Measurements from ENCODE around the gene CRYBG2. TPM values are rescaled to one million over a fixed set of nuclear protein-coding genes. Genes with fewer than 3 reads are reported as not detected.

CRYBG2 gene
- total and polyA plus RNA-seq, 2 of the 13 experiments (the other 11 are each of a cell fraction or from before 2014, with no cell fraction given): 1.3 to 2.9 TPM

DNA sequence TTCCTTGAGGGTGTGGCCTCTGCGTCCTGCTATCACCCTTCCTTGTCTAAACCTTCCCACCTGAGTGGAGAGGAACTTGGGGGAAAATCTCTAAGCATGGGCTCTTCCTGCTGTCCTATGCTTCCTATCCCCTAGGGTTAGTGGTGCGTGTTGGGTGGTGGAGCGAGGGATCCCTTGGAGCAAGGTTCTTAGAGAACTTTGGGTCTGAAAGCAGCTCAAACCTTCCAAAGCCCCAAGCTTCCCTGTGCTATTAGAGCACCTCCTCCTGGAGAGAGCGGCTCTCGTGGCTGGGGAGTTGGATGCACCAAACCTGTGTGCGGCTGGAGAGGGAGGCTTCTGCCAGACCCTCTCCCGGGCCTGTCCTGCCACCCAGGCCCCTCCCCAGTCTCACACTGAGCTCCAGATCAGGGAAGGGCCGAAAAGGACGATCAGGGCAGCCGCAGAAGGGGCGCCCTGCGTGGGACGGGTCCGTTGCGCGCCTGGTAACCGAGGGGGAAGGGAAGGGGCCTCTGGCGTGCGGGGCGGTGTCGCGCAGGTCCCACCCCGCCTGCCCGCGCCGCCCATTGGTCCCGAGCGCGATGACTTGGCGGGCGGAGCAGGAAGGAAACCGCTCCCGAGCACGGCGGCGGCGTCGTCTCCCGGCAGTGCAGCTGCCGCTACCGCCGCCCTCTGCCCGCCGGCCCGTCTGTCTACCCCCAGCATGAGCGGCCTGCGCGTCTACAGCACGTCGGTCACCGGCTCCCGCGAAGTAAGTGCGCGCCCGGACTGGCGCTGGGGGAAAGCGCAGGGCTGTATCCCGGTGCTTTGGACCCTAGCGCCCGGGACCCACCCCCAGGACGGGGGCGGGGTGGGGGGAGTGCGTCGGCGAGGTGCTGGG is 74.2 kb downstream of the CRYBG2 start, which contains the start of gene SH3BGRL3 (continued):
- TF ChIP-seq, protein P1, sequence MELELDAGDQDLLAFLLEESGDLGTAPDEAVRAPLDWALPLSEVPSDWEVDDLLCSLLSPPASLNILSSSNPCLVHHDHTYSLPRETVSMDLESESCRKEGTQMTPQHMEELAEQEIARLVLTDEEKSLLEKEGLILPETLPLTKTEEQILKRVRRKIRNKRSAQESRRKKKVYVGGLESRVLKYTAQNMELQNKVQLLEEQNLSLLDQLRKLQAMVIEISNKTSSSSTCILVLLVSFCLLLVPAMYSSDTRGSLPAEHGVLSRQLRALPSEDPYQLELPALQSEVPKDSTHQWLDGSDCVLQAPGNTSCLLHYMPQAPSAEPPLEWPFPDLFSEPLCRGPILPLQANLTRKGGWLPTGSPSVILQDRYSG (CRISPR knock-in tag; IDR thresholded peaks at IDR 0.05): no peak
- TF ChIP-seq, protein P2, sequence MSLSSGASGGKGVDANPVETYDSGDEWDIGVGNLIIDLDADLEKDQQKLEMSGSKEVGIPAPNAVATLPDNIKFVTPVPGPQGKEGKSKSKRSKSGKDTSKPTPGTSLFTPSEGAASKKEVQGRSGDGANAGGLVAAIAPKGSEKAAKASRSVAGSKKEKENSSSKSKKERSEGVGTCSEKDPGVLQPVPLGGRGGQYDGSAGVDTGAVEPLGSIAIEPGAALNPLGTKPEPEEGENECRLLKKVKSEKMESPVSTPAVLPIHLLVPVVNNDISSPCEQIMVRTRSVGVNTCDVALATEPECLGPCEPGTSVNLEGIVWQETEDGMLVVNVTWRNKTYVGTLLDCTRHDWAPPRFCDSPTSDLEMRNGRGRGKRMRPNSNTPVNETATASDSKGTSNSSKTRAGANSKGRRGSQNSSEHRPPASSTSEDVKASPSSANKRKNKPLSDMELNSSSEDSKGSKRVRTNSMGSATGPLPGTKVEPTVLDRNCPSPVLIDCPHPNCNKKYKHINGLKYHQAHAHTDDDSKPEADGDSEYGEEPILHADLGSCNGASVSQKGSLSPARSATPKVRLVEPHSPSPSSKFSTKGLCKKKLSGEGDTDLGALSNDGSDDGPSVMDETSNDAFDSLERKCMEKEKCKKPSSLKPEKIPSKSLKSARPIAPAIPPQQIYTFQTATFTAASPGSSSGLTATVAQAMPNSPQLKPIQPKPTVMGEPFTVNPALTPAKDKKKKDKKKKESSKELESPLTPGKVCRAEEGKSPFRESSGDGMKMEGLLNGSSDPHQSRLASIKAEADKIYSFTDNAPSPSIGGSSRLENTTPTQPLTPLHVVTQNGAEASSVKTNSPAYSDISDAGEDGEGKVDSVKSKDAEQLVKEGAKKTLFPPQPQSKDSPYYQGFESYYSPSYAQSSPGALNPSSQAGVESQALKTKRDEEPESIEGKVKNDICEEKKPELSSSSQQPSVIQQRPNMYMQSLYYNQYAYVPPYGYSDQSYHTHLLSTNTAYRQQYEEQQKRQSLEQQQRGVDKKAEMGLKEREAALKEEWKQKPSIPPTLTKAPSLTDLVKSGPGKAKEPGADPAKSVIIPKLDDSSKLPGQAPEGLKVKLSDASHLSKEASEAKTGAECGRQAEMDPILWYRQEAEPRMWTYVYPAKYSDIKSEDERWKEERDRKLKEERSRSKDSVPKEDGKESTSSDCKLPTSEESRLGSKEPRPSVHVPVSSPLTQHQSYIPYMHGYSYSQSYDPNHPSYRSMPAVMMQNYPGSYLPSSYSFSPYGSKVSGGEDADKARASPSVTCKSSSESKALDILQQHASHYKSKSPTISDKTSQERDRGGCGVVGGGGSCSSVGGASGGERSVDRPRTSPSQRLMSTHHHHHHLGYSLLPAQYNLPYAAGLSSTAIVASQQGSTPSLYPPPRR (CRISPR knock-in tag; IDR thresholded peaks at IDR 0.05; ENCODE audit: borderline replicate concordance): peak; percentile 34; the same call in 1 of the 2 replicates
- TF ChIP-seq ZNF782 (CRISPR knock-in tag; IDR thresholded peaks at IDR 0.05; ENCODE audit: borderline replicate concordance) (0 out of 2 replicates have a peak, but pooled peaks have one; percentile 46), ZNF672 (CRISPR knock-in tag; IDR thresholded peaks at IDR 0.05) (no peak), ZNF263 (CRISPR knock-in tag; IDR thresholded peaks at IDR 0.05) (no peak), KDM5A (IDR thresholded peaks at IDR 0.05; ENCODE audit: borderline replicate concordance, low read length) (no peak), HHEX (CRISPR knock-in tag; IDR thresholded peaks at IDR 0.05) (no peak), SOX5 (CRISPR knock-in tag; IDR thresholded peaks at IDR 0.05; ENCODE audit: borderline replicate concordance) (no peak; the same call in 1 of the 2 replicates), XBP1 (CRISPR knock-in tag; IDR thresholded peaks at IDR 0.05) (no peak), ZNF720 (CRISPR knock-in tag; IDR thresholded peaks at IDR 0.05) (no peak), U2AF2 (IDR thresholded peaks at IDR 0.05; ENCODE audit: low read depth, low read length) (no peak)
- TF ChIP-seq, protein P3, sequence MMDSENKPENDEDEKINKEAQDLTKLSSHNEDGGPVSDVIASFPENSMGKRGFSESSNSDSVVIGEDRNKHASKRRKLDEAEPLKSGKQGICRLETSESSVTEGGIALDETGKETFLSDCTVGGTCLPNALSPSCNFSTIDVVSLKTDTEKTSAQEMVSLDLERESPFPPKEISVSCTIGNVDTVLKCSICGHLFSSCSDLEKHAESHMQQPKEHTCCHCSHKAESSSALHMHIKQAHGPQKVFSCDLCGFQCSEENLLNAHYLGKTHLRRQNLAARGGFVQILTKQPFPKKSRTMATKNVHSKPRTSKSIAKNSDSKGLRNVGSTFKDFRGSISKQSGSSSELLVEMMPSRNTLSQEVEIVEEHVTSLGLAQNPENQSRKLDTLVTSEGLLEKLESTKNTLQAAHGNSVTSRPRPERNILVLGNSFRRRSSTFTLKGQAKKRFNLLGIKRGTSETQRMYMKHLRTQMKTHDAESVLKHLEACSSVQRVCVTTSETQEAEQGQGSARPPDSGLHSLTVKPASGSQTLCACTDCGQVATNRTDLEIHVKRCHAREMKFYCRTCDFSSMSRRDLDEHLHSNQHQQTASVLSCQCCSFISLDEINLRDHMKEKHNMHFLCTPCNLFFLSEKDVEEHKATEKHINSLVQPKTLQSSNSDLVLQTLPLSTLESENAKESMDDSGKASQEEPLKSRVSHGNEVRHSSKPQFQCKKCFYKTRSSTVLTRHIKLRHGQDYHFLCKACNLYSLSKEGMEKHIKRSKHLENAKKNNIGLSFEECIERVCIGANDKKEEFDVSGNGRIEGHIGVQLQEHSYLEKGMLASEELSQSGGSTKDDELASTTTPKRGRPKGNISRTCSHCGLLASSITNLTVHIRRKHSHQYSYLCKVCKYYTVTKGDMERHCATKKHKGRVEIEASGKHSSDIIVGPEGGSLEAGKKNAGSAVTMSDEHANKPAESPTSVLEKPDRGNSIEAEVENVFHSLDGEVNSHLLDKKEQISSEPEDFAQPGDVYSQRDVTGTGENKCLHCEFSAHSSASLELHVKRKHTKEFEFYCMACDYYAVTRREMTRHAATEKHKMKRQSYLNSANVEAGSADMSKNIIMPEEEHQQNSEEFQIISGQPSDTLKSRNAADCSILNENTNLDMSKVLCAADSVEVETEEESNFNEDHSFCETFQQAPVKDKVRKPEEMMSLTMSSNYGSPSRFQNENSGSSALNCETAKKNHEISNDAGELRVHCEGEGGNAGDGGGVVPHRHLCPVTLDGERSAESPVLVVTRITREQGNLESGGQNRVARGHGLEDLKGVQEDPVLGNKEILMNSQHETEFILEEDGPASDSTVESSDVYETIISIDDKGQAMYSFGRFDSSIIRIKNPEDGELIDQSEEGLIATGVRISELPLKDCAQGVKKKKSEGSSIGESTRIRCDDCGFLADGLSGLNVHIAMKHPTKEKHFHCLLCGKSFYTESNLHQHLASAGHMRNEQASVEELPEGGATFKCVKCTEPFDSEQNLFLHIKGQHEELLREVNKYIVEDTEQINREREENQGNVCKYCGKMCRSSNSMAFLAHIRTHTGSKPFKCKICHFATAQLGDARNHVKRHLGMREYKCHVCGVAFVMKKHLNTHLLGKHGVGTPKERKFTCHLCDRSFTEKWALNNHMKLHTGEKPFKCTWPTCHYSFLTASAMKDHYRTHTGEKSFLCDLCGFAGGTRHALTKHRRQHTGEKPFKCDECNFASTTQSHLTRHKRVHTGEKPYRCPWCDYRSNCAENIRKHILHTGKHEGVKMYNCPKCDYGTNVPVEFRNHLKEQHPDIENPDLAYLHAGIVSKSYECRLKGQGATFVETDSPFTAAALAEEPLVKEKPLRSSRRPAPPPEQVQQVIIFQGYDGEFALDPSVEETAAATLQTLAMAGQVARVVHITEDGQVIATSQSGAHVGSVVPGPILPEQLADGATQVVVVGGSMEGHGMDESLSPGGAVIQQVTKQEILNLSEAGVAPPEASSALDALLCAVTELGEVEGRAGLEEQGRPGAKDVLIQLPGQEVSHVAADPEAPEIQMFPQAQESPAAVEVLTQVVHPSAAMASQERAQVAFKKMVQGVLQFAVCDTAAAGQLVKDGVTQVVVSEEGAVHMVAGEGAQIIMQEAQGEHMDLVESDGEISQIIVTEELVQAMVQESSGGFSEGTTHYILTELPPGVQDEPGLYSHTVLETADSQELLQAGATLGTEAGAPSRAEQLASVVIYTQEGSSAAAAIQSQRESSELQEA (CRISPR knock-in tag; IDR thresholded peaks at IDR 0.05; ENCODE audit: not compliant biosample characterization): no peak
- TF ChIP-seq, protein P4, sequence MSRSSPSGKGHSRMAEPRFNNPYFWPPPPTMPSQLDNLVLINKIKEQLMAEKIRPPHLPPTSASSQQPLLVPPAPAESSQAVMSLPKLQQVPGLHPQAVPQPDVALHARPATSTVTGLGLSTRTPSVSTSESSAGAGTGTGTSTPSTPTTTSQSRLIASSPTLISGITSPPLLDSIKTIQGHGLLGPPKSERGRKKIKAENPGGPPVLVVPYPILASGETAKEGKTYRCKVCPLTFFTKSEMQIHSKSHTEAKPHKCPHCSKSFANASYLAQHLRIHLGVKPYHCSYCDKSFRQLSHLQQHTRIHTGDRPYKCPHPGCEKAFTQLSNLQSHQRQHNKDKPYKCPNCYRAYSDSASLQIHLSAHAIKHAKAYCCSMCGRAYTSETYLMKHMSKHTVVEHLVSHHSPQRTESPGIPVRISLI (CRISPR knock-in tag; IDR thresholded peaks at IDR 0.05; ENCODE audit: borderline replicate concordance): peak; percentile 11; the same call in 1 of the 2 replicates
